Measurements from ENCODE around the gene TMEM222.
A peak's percentile ranks its signal among the peaks of the same experiment; 100 is the strongest.

The TMEM222 gene

GRCh38 chr1:27299385-27300271 lies 22.3 kb upstream of the TMEM222 start:
- H3K4me1 Mint-ChIP-seq = peaks cover 3% of the 10 kb centered on the region
- peaks cover 26% of the 10 kb centered on the region for H3K36me3 Mint-ChIP-seq
- H3K9me3 Mint-ChIP-seq = no peaks in the 10 kb centered on the region
- no peak overlapping the region for H3K27ac Mint-ChIP-seq
- DNase-seq (ENCODE audit: low spot score in 2 of 2) (no peak), ATAC-seq (ENCODE audit: low read depth) (no peak)
- H3K4me3 Mint-ChIP-seq = no peak overlapping the region
- no peaks in the 10 kb centered on the region for H3K27me3 Mint-ChIP-seq

- Mint-ChIP-seq H3K27me3 (no peaks in the 10 kb centered on the region), H3K27ac (no peak overlapping the region), H3K4me1 (peaks cover 3% of the 10 kb centered on the region), H3K36me3 (peaks cover 23% of the 10 kb centered on the region), H3K4me3 (no peak overlapping the region), H3K9me3 (no peaks in the 10 kb centered on the region)
- DNase-seq (ENCODE audit: low spot score in 2 of 2) = peak; percentile 74 to 81
- peak; percentile 88 for ATAC-seq (ENCODE audit: low read depth)
Measured at GRCh38 chr1:27300341-27301051, 21.5 kb upstream of the TMEM222 start.

- H3K36me3 Mint-ChIP-seq = peaks cover 25% of the 10 kb centered on the region
- no peak for ATAC-seq (ENCODE audit: low read depth)
- peaks cover 3% of the 10 kb centered on the region for H3K4me1 Mint-ChIP-seq
- H3K4me3 Mint-ChIP-seq = no peak overlapping the region
- DNase-seq (ENCODE audit: low spot score in 2 of 2) = no peak
- H3K9me3 Mint-ChIP-seq = no peaks in the 10 kb centered on the region
- no peaks in the 10 kb centered on the region for H3K27me3 Mint-ChIP-seq
- no peak overlapping the region for H3K27ac Mint-ChIP-seq
Measured at GRCh38 chr1:27301052-27301422, 20.9 kb upstream of the TMEM222 start.

- H3K9me3 Mint-ChIP-seq = no peaks in the 10 kb centered on the region
- H3K27ac Mint-ChIP-seq = no peak overlapping the region
Measured at GRCh38 chr1:27301582-27302199, 20.3 kb upstream of the TMEM222 start.

GRCh38 chr1:27302612-27303011 lies 19.4 kb upstream of the TMEM222 start:
- no peak overlapping the region for H3K4me3 Mint-ChIP-seq

More at GRCh38 chr1:27301582-27302199, 20.3 kb upstream of the TMEM222 start:
- Mint-ChIP-seq H3K4me3 (no peak overlapping the region), H3K27me3 (no peaks in the 10 kb centered on the region), H3K4me1 (peaks cover 3% of the 10 kb centered on the region), H3K36me3 (peaks cover 22% of the 10 kb centered on the region)
- ATAC-seq (ENCODE audit: low read depth) = no peak
- no peak for DNase-seq (ENCODE audit: low spot score in 2 of 2)

GRCh38 chr1:27303509-27303908 lies 18.5 kb upstream of the TMEM222 start:
- DNase-seq (ENCODE audit: low spot score in 2 of 2) (no peak), ATAC-seq (ENCODE audit: low read depth) (no peak)
- peaks cover 15% of the 10 kb centered on the region for H3K36me3 Mint-ChIP-seq
- H3K27ac Mint-ChIP-seq = no peak overlapping the region
- H3K4me3 Mint-ChIP-seq = no peak overlapping the region
- no peaks in the 10 kb centered on the region for H3K9me3 Mint-ChIP-seq
- no peaks in the 10 kb centered on the region for H3K27me3 Mint-ChIP-seq
- peaks cover 3% of the 10 kb centered on the region for H3K4me1 Mint-ChIP-seq

More at GRCh38 chr1:27302612-27303011, 19.4 kb upstream of the TMEM222 start:
- no peaks in the 10 kb centered on the region for H3K27me3 Mint-ChIP-seq
- no peak for ATAC-seq (ENCODE audit: low read depth)
- no peaks in the 10 kb centered on the region for H3K9me3 Mint-ChIP-seq
- DNase-seq (ENCODE audit: low spot score in 2 of 2) = no peak
- no peak overlapping the region for H3K27ac Mint-ChIP-seq
- peaks cover 3% of the 10 kb centered on the region for H3K4me1 Mint-ChIP-seq
- H3K36me3 Mint-ChIP-seq = peaks cover 22% of the 10 kb centered on the region

GRCh38 chr1:27306071-27306470 lies 15.9 kb upstream of the TMEM222 start:
- no peak overlapping the region for H3K4me3 Mint-ChIP-seq
- H3K4me1 Mint-ChIP-seq = no peaks in the 10 kb centered on the region
- ATAC-seq (ENCODE audit: low read depth) (no peak), DNase-seq (ENCODE audit: low spot score in 2 of 2) (no peak)
- peaks cover 9% of the 10 kb centered on the region for H3K36me3 Mint-ChIP-seq
- no peaks in the 10 kb centered on the region for H3K27me3 Mint-ChIP-seq
- H3K27ac Mint-ChIP-seq = no peak overlapping the region
- no peaks in the 10 kb centered on the region for H3K9me3 Mint-ChIP-seq

GRCh38 chr1:27306892-27307761 lies 14.8 kb upstream of the TMEM222 start:
- no peak for DNase-seq (ENCODE audit: low spot score in 2 of 2)
- Mint-ChIP-seq H3K9me3 (no peaks in the 10 kb centered on the region), H3K27ac (peak overlapping the region; percentile 65), H3K4me3 (no peak overlapping the region), H3K36me3 (peaks cover 4% of the 10 kb centered on the region), H3K27me3 (no peaks in the 10 kb centered on the region), H3K4me1 (no peaks in the 10 kb centered on the region)
- no peak for ATAC-seq (ENCODE audit: low read depth)

- ATAC-seq (ENCODE audit: low read depth) (no peak), DNase-seq (ENCODE audit: low spot score in 2 of 2) (no peak)
- Mint-ChIP-seq H3K27me3 (no peaks in the 10 kb centered on the region), H3K36me3 (peaks cover 3% of the 10 kb centered on the region), H3K27ac (peak overlapping the region; percentile 65), H3K4me3 (no peak overlapping the region), H3K9me3 (no peaks in the 10 kb centered on the region), H3K4me1 (no peaks in the 10 kb centered on the region)
Measured at GRCh38 chr1:27307874-27308598, 13.9 kb upstream of the TMEM222 start.

- Mint-ChIP-seq H3K27ac (peak overlapping the region; percentile 19), H3K9me3 (no peaks in the 10 kb centered on the region), H3K4me3 (no peak overlapping the region), H3K36me3 (no peaks in the 10 kb centered on the region), H3K4me1 (no peaks in the 10 kb centered on the region), H3K27me3 (peaks cover 3% of the 10 kb centered on the region)
- ATAC-seq (ENCODE audit: low read depth) (no peak), DNase-seq (ENCODE audit: low spot score in 2 of 2) (no peak)
Measured at GRCh38 chr1:27314169-27314568, 7.8 kb upstream of the TMEM222 start.

- Mint-ChIP-seq H3K27ac (no peak overlapping the region), H3K27me3 (peaks cover 7% of the 10 kb centered on the region), H3K4me1 (no peaks in the 10 kb centered on the region), H3K9me3 (no peaks in the 10 kb centered on the region), H3K4me3 (no peak overlapping the region), H3K36me3 (no peaks in the 10 kb centered on the region)
- ATAC-seq (ENCODE audit: low read depth) = no peak
- DNase-seq (ENCODE audit: low spot score in 2 of 2) = no peak
Measured at GRCh38 chr1:27314737-27315136, 7.2 kb upstream of the TMEM222 start.

GRCh38 chr1:27316860-27317259 lies 5.1 kb upstream of the TMEM222 start:
- no peak for DNase-seq (ENCODE audit: low spot score in 2 of 2)
- Mint-ChIP-seq H3K27ac (no peak overlapping the region), H3K9me3 (no peaks in the 10 kb centered on the region), H3K4me1 (peaks cover 3% of the 10 kb centered on the region), H3K4me3 (no peak overlapping the region), H3K36me3 (no peaks in the 10 kb centered on the region), H3K27me3 (peaks cover 10% of the 10 kb centered on the region)
- ATAC-seq (ENCODE audit: low read depth) = no peak

- Mint-ChIP-seq H3K27ac (no peak overlapping the region), H3K27me3 (peaks cover 10% of the 10 kb centered on the region), H3K9me3 (no peaks in the 10 kb centered on the region), H3K4me1 (peaks cover 6% of the 10 kb centered on the region), H3K36me3 (no peaks in the 10 kb centered on the region), H3K4me3 (no peak overlapping the region)
- DNase-seq (ENCODE audit: low spot score in 2 of 2) (no peak), ATAC-seq (ENCODE audit: low read depth) (no peak)
Measured at GRCh38 chr1:27318136-27318535, 3.8 kb upstream of the TMEM222 start.

Data from memory B cell (primary cell).